Measurements from ENCODE around the gene TUBB2A. TPM values are rescaled to one million over a fixed set of nuclear protein-coding genes. Genes with fewer than 3 reads are reported as not detected.

Gene TUBB2A
- total and polyA plus RNA-seq, 2 of the 13 experiments (the other 11 are each of a cell fraction or from before 2014, with no cell fraction given): 35.3 to 106 TPM

DNA sequence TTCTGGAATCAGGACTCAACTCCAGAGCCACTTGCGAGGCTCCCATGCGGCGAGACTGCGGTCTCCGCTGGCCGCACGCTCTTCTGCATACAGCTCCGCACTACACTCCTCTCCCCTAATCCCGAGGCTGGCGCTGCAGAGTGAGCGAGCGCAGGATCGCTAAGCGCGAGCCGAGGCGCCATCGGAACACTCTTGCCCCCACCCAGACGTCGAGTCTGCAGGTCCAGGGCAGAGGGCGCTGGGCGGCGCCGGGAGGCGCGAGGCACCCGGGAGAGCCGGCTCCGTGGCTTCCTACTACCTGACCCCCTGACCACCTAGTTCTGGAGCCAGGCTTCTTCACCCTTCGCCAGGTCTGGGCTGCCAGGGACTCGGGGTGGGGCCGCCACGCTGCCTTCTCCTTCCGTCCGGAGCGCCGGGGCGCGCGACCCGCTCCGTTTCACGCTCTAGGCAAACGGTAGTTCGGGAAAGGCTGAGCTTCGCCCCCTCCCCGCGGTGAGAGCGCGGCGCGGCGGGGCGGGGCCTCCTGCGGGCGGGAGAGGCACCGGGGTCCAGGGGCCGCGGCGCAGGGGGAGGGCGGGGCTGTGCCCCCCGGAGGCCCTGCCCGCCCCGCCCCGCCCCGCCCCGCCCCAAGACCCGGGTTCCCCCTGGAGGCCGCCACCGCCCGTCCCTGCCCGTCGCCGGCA lies 5.4 kb upstream of the TUBB2A start (continued):
- TF ChIP-seq ATF1 (CRISPR knock-in tag; IDR thresholded peaks at IDR 0.05): no peak
- TF ChIP-seq ZNF577 (CRISPR knock-in tag; IDR thresholded peaks at IDR 0.05; ENCODE audit: borderline replicate concordance, low read depth): no peak
- no peak for TF ChIP-seq ZNF484 (CRISPR knock-in tag; IDR thresholded peaks at IDR 0.05; ENCODE audit: borderline replicate concordance, low read depth)
- TF ChIP-seq ZNF354B (CRISPR knock-in tag; IDR thresholded peaks at IDR 0.05): no peak
- no peak; the same call in 1 of the 2 replicates for TF ChIP-seq RBAK (CRISPR knock-in tag; IDR thresholded peaks at IDR 0.05)
- peak; percentile 55 for TF ChIP-seq TAF15 (IDR thresholded peaks at IDR 0.05; ENCODE audit: low read depth, low read length, poor library complexity, severe bottlenecking)
- TF ChIP-seq ZNF614 (CRISPR knock-in tag; IDR thresholded peaks at IDR 0.05; ENCODE audit: borderline replicate concordance): peak; percentile 80; the same call in 1 of the 2 replicates
- peak; percentile 87 for TF ChIP-seq SP4 (CRISPR knock-in tag; IDR thresholded peaks at IDR 0.05)
- no peak for TF ChIP-seq ZNF549 (CRISPR knock-in tag; IDR thresholded peaks at IDR 0.05)
- TF ChIP-seq MNT (IDR thresholded peaks at IDR 0.05): no peak
- TF ChIP-seq, protein P1, sequence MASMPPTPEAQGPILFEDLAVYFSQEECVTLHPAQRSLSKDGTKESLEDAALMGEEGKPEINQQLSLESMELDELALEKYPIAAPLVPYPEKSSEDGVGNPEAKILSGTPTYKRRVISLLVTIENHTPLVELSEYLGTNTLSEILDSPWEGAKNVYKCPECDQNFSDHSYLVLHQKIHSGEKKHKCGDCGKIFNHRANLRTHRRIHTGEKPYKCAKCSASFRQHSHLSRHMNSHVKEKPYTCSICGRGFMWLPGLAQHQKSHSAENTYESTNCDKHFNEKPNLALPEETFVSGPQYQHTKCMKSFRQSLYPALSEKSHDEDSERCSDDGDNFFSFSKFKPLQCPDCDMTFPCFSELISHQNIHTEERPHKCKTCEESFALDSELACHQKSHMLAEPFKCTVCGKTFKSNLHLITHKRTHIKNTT (CRISPR knock-in tag; IDR thresholded peaks at IDR 0.05): no peak
- TF ChIP-seq NCOA1 (CRISPR knock-in tag; IDR thresholded peaks at IDR 0.05): no peak; the same call in 1 of the 2 replicates
- peak; percentile 59; the same call in 1 of the 2 replicates for TF ChIP-seq ZNF263 (CRISPR knock-in tag; IDR thresholded peaks at IDR 0.05)
- TF ChIP-seq KDM6A (CRISPR knock-in tag; IDR thresholded peaks at IDR 0.05; ENCODE audit: low read depth): peak; percentile 8; the same call in 1 of the 2 replicates
- peak; percentile 84 for TF ChIP-seq SP5 (CRISPR knock-in tag; IDR thresholded peaks at IDR 0.05; ENCODE audit: borderline replicate concordance, low read depth)
- TF ChIP-seq, protein P2, sequence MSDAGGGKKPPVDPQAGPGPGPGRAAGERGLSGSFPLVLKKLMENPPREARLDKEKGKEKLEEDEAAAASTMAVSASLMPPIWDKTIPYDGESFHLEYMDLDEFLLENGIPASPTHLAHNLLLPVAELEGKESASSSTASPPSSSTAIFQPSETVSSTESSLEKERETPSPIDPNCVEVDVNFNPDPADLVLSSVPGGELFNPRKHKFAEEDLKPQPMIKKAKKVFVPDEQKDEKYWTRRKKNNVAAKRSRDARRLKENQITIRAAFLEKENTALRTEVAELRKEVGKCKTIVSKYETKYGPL (CRISPR knock-in tag; IDR thresholded peaks at IDR 0.05): peak; percentile 40; the same call in 1 of the 2 replicates
- TF ChIP-seq, protein P3, sequence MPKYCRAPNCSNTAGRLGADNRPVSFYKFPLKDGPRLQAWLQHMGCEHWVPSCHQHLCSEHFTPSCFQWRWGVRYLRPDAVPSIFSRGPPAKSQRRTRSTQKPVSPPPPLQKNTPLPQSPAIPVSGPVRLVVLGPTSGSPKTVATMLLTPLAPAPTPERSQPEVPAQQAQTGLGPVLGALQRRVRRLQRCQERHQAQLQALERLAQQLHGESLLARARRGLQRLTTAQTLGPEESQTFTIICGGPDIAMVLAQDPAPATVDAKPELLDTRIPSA (CRISPR knock-in tag; IDR thresholded peaks at IDR 0.05; ENCODE audit: borderline replicate concordance): no peak; the same call in 1 of the 2 replicates
- TF ChIP-seq ZNF124 (CRISPR knock-in tag; IDR thresholded peaks at IDR 0.05): 0 out of 2 replicates have a peak, but pooled peaks have one; percentile 65
- 0 out of 2 replicates have a peak, but pooled peaks have one; percentile 27 for TF ChIP-seq ETV6 (CRISPR knock-in tag; conservative IDR thresholded peaks at IDR 0.05)
- peak; percentile 44; the same call in 1 of the 2 replicates for TF ChIP-seq ZKSCAN5 (CRISPR knock-in tag; IDR thresholded peaks at IDR 0.05)
- peak; percentile 27; the same call in 1 of the 2 replicates for TF ChIP-seq NFYC (CRISPR knock-in tag; IDR thresholded peaks at IDR 0.05)
- no peak for TF ChIP-seq SETDB1 (CRISPR knock-in tag; IDR thresholded peaks at IDR 0.05; ENCODE audit: borderline replicate concordance)
- 0 out of 2 replicates have a peak, but pooled peaks have one; percentile 60 for TF ChIP-seq ZNF33B (CRISPR knock-in tag; IDR thresholded peaks at IDR 0.05)
- TF ChIP-seq, protein P4, sequence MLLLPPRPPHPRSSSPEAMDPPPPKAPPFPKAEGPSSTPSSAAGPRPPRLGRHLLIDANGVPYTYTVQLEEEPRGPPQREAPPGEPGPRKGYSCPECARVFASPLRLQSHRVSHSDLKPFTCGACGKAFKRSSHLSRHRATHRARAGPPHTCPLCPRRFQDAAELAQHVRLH (CRISPR knock-in tag; IDR thresholded peaks at IDR 0.05; ENCODE audit: borderline replicate concordance, low read depth): no peak; the same call in 1 of the 2 replicates
- peak; percentile 90 for TF ChIP-seq ZNF564 (CRISPR knock-in tag; IDR thresholded peaks at IDR 0.05)
- TF ChIP-seq HOXA7 (CRISPR knock-in tag; IDR thresholded peaks at IDR 0.05): 0 out of 2 replicates have a peak, but pooled peaks have one; percentile 13

Data from HepG2 (cell line).